Measurements from ENCODE around the gene CLSTN2. TPM values are rescaled to one million over a fixed set of nuclear protein-coding genes. Genes with fewer than 3 reads are reported as not detected.
A peak's percentile ranks its signal among the peaks of the same experiment; 100 is the strongest.

The CLSTN2 gene
- total and polyA plus RNA-seq, 2 of the 8 experiments (the other 6 are each of a cell fraction or from before 2014, with no cell fraction given): 0.39 to 0.52 TPM

DNA sequence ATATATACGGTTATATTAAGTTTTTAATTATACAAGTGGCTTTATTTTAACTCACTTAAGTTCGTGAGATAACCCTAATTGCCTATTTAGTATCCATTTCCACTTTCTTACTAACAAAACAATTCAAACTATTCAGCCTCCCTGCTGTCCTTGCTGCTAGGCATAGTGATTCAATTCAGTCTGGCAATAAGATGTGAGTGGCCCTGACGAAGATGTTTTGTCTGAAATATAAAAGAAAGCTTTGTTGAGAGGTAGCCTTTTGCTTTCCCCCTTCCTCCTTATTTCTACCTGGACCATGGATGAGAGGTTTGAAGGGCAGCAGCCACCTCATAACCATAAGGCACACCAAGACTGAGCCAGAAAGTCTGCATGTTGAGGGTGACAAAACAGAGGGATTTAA is 653.6 kb downstream of the CLSTN2 start:
- Histone ChIP-seq H3K18ac (ENCODE audit: extremely low read depth, low read length) (no peak overlapping the region; the same call in 1 of the 2 replicates), H2BK120ac (replicated peaks; ENCODE audit: low read depth, low read length) (no peak overlapping the region), H2BK5ac (ENCODE audit: low read depth, low read length) (no peak overlapping the region), H3K36me3 (ENCODE audit: control insufficient read depth in 2 of 4, insufficient read depth in 4 of 4, low read length in 3 of 4) (no peaks in the 10 kb centered on the region), H2AFZ (ENCODE audit: low read length) (peak overlapping the region; percentile 92; the same call in 1 of the 2 replicates), H3K14ac (ENCODE audit: insufficient read length) (no peak overlapping the region), H3K23ac (ENCODE audit: insufficient read length) (no peak overlapping the region), H3K27ac (ENCODE audit: low read depth, low read length) (no peak overlapping the region), H2BK20ac (ENCODE audit: low read length) (0 out of 2 replicates have a peak overlapping the region, but pooled peaks have one; percentile 2), H4K91ac (replicated peaks; ENCODE audit: insufficient read length, low read length) (no peak overlapping the region), H4K20me1 (replicated peaks in 1 of 2; ENCODE audit: control insufficient read depth in 1 of 2, insufficient read depth in 2 of 2, low read length in 2 of 2) (no peaks in the 10 kb centered on the region), H3K9me3 (ENCODE audit: insufficient read depth in 2 of 2, low read depth in 1 of 2, low read length in 1 of 2) (no peaks in the 10 kb centered on the region), H3K9ac (replicated peaks in 1 of 4; ENCODE audit: extremely low read depth in 1 of 4, low read depth in 3 of 4, low read length in 3 of 4) (no peak overlapping the region), H3K4me1 (replicated peaks in 1 of 4; ENCODE audit: control insufficient read depth in 3 of 4, insufficient read depth in 4 of 4, low read length in 3 of 4) (peaks cover 0 to 6% (median 5%) of the 10 kb centered on the region in 4 experiments; a peak in 3 of 7 replicates), H3K79me2 (ENCODE audit: control insufficient read depth in 1 of 2, insufficient read depth in 2 of 2, low read length in 2 of 2) (no peaks in the 10 kb centered on the region), H3K79me1 (ENCODE audit: low read depth, low read length) (no peaks in the 10 kb centered on the region), H4K5ac (ENCODE audit: insufficient read length, low read depth, low read length) (no peak overlapping the region), H3K56ac (replicated peaks; ENCODE audit: insufficient read length, low read depth, low read length) (no peak overlapping the region), H4K8ac (ENCODE audit: extremely low read depth, insufficient read depth, low read length) (no peak overlapping the region), H2AK5ac (ENCODE audit: low read depth, low read length) (no peak overlapping the region), H2BK15ac (ENCODE audit: low read length) (no peak overlapping the region), H2BK12ac (ENCODE audit: low read depth, low read length) (no peak overlapping the region), H3K4ac (replicated peaks; ENCODE audit: insufficient read length, low read depth, low read length) (no peak overlapping the region), H3K4me3 (ENCODE audit: extremely low read depth in 1 of 4, insufficient read depth in 2 of 4, low read depth in 3 of 4, low read length in 4 of 4) (no peak overlapping the region; a peak in 1 of 8 replicates), H3K27me3 (replicated peaks in 1 of 4; ENCODE audit: control insufficient read depth in 3 of 4, extremely low read depth in 1 of 4, insufficient read depth in 3 of 4, low read length in 3 of 4) (no peaks in the 10 kb centered on the region), H3K23me2 (ENCODE audit: low read depth, low read length) (no peaks in the 10 kb centered on the region), H3K4me2 (ENCODE audit: insufficient read depth in 1 of 2, low read depth in 2 of 2, low read length in 2 of 2) (peak overlapping the region; percentile 31 to 41; a peak in 2 of 4 replicates)
- 44% methylated on average over 3 of the region's 3 CpGs; no CpG with 5 or more reads in 1 of the 2 experiments for WGBS, 2 experiments (ENCODE audit: extremely low coverage in 1 of 2, insufficient coverage in 1 of 2, insufficient read length in 1 of 2, insufficient replicate concordance in 2 of 2, low coverage in 1 of 2, low lambda C conversion rate in 2 of 2, missing lambda C conversion rate in 1 of 2)
- ChIA-PET POLR2A (ENCODE audit: partially characterized antibody) (interaction anchor here (1.2 to 1.4 kb wide), 2 partner anchors 17 to 20 kb away, joined by 3 to 5 read pairs; no protein-coding TSS in a partner anchor), CTCF (ENCODE audit: partially characterized antibody) (interaction anchor here (0.8 kb wide), 1 partner anchor 9 kb away, joined by 3 read pairs; no protein-coding TSS in a partner anchor)
- DNase-seq (ENCODE audit: low read depth in 1 of 2, low spot score in 2 of 2) (peak in 1 of 2 experiments; percentile 23), FAIRE-seq (no peak)
- TF ChIP-seq TEAD4 (IDR thresholded peaks at IDR 0.05; ENCODE audit: low read depth, low read length) (peak; percentile 69; the same call in 1 of the 2 replicates), CEBPB (IDR thresholded peaks at IDR 0.05; ENCODE audit: low read depth, low read length) (no peak)

Measured in H1 (cell line).